Measurements from ENCODE around the gene TTN.

DNA sequence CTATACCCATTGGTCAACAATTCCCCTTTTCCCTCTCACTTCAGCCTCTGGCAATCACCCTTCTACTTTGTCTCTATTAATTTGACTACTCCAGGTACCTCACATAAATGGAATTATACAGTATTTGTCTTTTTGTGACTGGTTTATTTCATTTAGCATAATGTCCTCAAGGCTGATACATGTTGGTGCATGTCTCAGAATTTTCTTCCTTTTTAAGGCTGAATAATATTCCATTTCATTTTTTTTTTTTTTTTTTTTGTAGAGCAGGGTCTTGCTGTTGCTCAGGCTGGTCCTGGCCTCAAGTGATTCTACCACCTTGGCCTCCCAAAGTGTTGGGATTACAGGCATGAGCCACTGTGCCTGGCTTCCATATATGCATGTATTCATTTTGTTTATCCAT, 330.7 kb downstream of the TTN start:
- TF ChIP-seq, protein P1, sequence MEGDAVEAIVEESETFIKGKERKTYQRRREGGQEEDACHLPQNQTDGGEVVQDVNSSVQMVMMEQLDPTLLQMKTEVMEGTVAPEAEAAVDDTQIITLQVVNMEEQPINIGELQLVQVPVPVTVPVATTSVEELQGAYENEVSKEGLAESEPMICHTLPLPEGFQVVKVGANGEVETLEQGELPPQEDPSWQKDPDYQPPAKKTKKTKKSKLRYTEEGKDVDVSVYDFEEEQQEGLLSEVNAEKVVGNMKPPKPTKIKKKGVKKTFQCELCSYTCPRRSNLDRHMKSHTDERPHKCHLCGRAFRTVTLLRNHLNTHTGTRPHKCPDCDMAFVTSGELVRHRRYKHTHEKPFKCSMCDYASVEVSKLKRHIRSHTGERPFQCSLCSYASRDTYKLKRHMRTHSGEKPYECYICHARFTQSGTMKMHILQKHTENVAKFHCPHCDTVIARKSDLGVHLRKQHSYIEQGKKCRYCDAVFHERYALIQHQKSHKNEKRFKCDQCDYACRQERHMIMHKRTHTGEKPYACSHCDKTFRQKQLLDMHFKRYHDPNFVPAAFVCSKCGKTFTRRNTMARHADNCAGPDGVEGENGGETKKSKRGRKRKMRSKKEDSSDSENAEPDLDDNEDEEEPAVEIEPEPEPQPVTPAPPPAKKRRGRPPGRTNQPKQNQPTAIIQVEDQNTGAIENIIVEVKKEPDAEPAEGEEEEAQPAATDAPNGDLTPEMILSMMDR (IDR thresholded peaks at IDR 0.05): no peak
- no peak for TF ChIP-seq POLR2A (IDR thresholded peaks at IDR 0.05)

All from testis (tissue), 2 donors.